ENCODE data around the gene PDE8A. TPM values are rescaled to one million over a fixed set of nuclear protein-coding genes. Genes with fewer than 3 reads are reported as not detected.
"Not testable (repeated sequence)": the region's sequence is repeated elsewhere in the genome, so short reads cannot be mapped to it uniquely, and the experiment has no call there.

Gene PDE8A
- total RNA-seq, 3 donors from 2014 or later = 16.9 to 17.9 (median 17.8) TPM

DNA sequence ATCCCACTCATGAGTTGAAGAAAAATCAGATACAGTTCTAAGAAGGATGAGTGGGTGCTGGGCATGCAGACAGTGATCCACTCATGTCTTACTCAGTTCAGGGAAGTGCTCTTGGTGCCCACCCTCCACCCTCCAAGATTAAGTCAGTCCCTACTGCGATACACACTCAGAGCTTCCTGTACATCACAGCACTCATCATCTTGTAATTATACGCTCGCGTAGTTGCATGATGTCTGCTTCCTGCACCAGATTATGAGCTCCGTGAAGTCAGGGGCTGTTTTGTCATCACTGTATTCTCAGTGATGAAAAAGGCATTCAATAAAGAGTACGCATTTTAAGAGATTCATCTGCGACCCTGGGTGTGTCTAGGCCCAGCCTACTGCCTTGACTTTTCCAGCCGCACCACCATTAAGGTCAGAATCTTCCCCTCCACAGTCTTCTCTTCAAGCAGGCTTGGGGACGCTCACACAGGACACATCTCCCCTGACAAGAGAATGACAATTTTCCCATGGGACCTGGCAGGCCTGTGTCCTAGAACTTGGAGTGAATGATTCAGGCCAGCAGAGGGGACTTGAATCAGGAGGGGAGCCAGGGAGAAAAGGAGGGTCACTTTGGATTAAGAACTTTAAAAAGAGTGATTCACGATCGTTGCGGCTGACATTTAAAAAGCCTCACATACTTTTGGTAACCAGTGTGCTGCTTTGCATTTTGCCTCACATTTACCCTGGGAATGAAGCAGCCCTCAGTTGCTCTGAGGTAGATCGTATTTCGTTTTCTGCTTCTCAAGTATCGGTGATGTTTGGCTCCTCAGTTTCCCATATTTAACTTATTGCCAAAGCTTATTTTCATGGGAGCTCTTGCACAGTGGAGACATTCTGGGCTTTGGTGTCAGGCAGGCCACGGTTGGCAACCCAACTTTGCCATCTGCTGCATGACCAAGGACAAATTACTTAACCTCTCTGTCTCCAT is 7.9 kb upstream of the PDE8A start:
- Mint-ChIP-seq H3K9me3 (no peaks in the 10 kb centered on the region), H3K4me1 (ENCODE audit: low read depth) (no peaks in the 10 kb centered on the region), H3K4me3 (no peak overlapping the region), H3K36me3 (ENCODE audit: insufficient read depth) (no peaks in the 10 kb centered on the region), H3K27me3 (ENCODE audit: low read depth) (peaks cover 3% of the 10 kb centered on the region)
- no peak for DNase-seq
- ATAC-seq = no peak

- Mint-ChIP-seq H3K4me1 (ENCODE audit: low read depth) (peaks cover 7% of the 10 kb centered on the region), H3K36me3 (ENCODE audit: insufficient read depth) (no peaks in the 10 kb centered on the region), H3K9me3 (no peaks in the 10 kb centered on the region), H3K4me3 (no peak overlapping the region), H3K27me3 (ENCODE audit: low read depth) (no peaks in the 10 kb centered on the region)
- DNase-seq (no peak), ATAC-seq (no peak)
These were observed 5.7 kb upstream of the PDE8A start for GRCh38 chr15:84975871-84976351.

DNA sequence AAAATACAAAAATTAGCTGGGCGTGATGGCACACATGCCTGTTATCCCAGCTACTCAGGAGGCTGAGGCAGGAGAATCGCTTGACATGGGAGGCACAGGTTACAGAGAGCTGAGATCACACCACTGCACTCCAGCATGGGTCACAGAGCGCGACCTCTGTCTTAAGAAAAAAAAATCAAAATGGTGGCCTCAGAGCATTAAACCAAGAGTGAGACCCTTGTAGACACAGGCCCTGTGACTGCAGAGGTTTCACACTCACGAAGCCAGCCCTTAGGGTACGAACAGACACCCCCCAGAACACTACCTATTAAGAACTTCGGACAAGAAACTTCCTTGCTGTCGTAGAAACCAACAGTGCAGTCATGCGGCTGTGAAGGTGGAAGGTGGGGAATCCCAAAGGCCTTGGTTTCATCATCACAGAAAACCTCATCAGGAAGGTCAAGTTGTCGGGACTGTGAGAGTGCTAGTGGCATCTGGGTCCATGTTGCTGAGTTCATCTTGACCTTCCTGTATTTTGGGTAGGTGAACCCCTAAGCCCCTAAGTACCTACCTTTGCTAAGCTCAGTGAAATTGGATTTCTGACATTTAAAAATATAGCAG is 4.8 kb upstream of the PDE8A start:
- H3K4me3 Mint-ChIP-seq = no peak overlapping the region
- H3K27me3 Mint-ChIP-seq (ENCODE audit: low read depth) = no peaks in the 10 kb centered on the region
- H3K9me3 Mint-ChIP-seq = no peaks in the 10 kb centered on the region
- H3K36me3 Mint-ChIP-seq (ENCODE audit: insufficient read depth) = no peaks in the 10 kb centered on the region
- peaks cover 7% of the 10 kb centered on the region for H3K4me1 Mint-ChIP-seq (ENCODE audit: low read depth)
- DNase-seq (no peak), ATAC-seq (no peak)

DNA sequence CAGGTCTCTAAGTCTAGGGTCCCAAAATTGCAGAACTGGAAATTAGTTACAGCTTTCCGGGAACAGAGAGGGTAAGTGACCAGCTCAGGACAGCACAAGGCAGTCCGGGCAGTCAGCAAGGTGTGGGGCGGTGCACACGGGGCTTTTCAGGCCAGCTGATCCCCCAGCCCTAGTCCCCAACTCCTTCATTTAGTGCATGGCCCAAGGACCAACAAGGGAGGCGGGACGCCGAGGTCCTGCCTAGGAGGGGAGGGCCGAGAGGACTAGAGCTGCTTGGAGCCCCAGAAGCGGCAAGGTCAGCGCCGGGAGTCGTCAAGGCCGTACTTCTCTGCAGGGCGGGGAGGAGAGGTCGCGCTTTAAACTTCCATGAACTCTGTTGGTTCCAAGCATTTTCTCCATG is 2.0 kb upstream of the PDE8A start:
- Mint-ChIP-seq H3K4me1 (ENCODE audit: low read depth) (peaks cover 29% of the 10 kb centered on the region), H3K4me3 (peak overlapping the region; percentile 91), H3K36me3 (ENCODE audit: insufficient read depth) (no peaks in the 10 kb centered on the region), H3K9me3 (no peaks in the 10 kb centered on the region), H3K27me3 (ENCODE audit: low read depth) (no peaks in the 10 kb centered on the region)
- ATAC-seq (no peak), DNase-seq (no peak)

- Mint-ChIP-seq H3K27me3 (ENCODE audit: low read depth) (no peaks in the 10 kb centered on the region), H3K4me3 (peak overlapping the region; percentile 91), H3K9me3 (no peaks in the 10 kb centered on the region), H3K4me1 (ENCODE audit: low read depth) (peaks cover 36% of the 10 kb centered on the region), H3K36me3 (ENCODE audit: insufficient read depth) (no peaks in the 10 kb centered on the region)
- DNase-seq (peak; percentile 80), ATAC-seq (peak; percentile 72 to 73)
These were observed 1.2 kb upstream of the PDE8A start for GRCh38 chr15:84980196-84981053.

DNA sequence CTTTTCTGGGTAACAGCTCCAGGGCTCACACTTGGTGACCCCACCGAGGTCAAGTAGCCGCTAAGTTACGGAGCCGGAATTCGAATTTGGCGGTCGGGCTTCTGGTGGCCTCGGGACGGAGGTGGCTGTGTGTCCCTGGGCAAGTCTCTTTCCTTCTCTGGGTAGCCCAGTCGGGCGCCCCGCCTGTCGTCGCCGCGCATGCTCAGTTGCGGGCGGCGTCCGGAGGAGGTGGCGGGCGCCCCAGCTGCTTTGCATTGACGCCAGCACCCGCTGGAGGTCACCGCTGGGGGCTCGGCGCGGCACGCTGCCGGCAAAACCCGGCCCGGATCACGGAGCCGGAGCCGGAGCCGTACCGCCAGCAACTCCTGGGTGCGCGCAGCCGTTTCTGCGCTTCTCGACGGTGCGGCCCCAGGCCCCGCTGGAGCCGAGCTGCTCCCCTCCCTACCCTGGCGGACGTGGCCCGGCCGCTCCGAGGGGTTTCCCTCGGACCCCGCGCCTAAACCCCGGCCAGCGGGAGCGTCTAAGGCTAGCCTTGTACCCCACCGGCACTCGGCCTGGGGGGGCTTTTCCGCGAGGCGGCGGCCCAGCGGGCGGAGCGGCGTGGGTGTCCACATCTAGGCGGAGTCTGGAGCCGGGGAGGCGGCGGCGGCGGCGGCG is 474 bp upstream of the PDE8A start:
- Mint-ChIP-seq H3K27me3 (ENCODE audit: low read depth) (no peaks in the 10 kb centered on the region), H3K9me3 (no peaks in the 10 kb centered on the region), H3K4me3 (peak overlapping the region; percentile 91), H3K4me1 (ENCODE audit: low read depth) (peaks cover 43% of the 10 kb centered on the region), H3K36me3 (ENCODE audit: insufficient read depth) (no peaks in the 10 kb centered on the region)
- DNase-seq = peak; percentile 94
- peak; percentile 83 to 84 for ATAC-seq

- no peaks in the 10 kb centered on the region for H3K36me3 Mint-ChIP-seq (ENCODE audit: insufficient read depth)
- H3K27me3 Mint-ChIP-seq (ENCODE audit: low read depth) = no peaks in the 10 kb centered on the region
- no peak for ATAC-seq
- H3K4me3 Mint-ChIP-seq = peak overlapping the region; percentile 96
- no peaks in the 10 kb centered on the region for H3K9me3 Mint-ChIP-seq
- peaks cover 52% of the 10 kb centered on the region for H3K4me1 Mint-ChIP-seq (ENCODE audit: low read depth)
- peak; percentile 36 for DNase-seq
These were observed 755 bp downstream of the PDE8A start for GRCh38 chr15:84982301-84982920.

GRCh38 chr15:84983294-84983693 is 1.6 kb downstream of the PDE8A start:
- peaks cover 59% of the 10 kb centered on the region for H3K4me1 Mint-ChIP-seq (ENCODE audit: low read depth)
- H3K4me3 Mint-ChIP-seq = peak overlapping the region; percentile 96
- no peaks in the 10 kb centered on the region for H3K9me3 Mint-ChIP-seq
- H3K36me3 Mint-ChIP-seq (ENCODE audit: insufficient read depth) = no peaks in the 10 kb centered on the region
- DNase-seq = no peak
- ATAC-seq = no peak
- no peaks in the 10 kb centered on the region for H3K27me3 Mint-ChIP-seq (ENCODE audit: low read depth)

GRCh38 chr15:84983711-84984110 is 2.1 kb downstream of the PDE8A start:
- Mint-ChIP-seq H3K4me3 (peak overlapping the region; percentile 96), H3K4me1 (ENCODE audit: low read depth) (peaks cover 63% of the 10 kb centered on the region), H3K9me3 (no peaks in the 10 kb centered on the region), H3K27me3 (ENCODE audit: low read depth) (no peaks in the 10 kb centered on the region), H3K36me3 (ENCODE audit: insufficient read depth) (no peaks in the 10 kb centered on the region)
- ATAC-seq = no peak
- no peak for DNase-seq

DNA sequence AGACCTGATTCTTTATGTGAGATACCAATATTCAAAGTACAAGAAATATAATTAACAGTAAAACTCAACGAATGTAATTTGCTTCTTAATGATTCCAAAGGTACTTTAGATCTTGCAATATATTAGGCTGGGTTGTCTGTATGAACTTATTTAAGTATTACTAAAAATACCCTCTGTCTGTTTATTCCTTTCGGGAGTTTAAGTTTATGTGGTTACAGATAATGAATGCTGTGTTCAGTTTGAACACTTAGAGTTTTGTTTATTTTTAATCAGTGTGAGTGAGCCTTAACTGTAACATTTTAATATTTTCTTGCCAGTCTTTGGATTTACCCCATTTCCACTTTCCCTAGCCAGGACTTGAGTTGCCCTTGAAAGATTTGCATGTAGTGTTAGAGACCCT is 3.5 kb downstream of the PDE8A start:
- no peaks in the 10 kb centered on the region for H3K27me3 Mint-ChIP-seq (ENCODE audit: low read depth)
- no peaks in the 10 kb centered on the region for H3K9me3 Mint-ChIP-seq
- ATAC-seq = no peak
- no peak for DNase-seq
- H3K4me1 Mint-ChIP-seq (ENCODE audit: low read depth) = peaks cover 67% of the 10 kb centered on the region
- H3K36me3 Mint-ChIP-seq (ENCODE audit: insufficient read depth) = no peaks in the 10 kb centered on the region
- no peak overlapping the region for H3K4me3 Mint-ChIP-seq

DNA sequence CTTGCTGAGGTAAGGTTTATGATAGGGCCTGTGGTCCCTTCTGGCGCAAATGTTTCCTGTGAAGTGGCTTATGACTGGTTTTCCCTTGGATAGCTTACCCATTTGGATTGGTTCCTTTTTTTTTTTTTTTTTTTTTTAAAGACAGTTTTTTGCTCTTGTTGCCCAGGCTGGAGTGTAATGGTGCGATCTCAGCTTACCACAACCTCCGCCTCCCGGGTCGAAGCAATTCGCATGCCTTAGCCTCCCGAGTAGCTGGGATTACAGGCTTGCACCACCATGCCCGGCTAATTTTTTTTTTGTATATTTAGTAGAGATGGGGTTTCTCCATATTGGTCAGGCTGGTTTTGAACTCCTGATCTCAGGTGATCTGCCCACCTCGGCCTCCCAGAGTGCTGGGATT is 5.7 kb downstream of the PDE8A start:
- H3K9me3 Mint-ChIP-seq; H3K27me3 Mint-ChIP-seq (ENCODE audit: low read depth); DNase-seq; ATAC-seq; H3K36me3 Mint-ChIP-seq (ENCODE audit: insufficient read depth): not testable (repeated sequence)
- H3K4me3 Mint-ChIP-seq = peak overlapping the region; percentile 13
- peaks cover 88% of the 10 kb centered on the region for H3K4me1 Mint-ChIP-seq (ENCODE audit: low read depth)

GRCh38 chr15:84987949-84988624 is 6.4 kb downstream of the PDE8A start:
- Mint-ChIP-seq H3K4me1 (ENCODE audit: low read depth) (peaks cover 88% of the 10 kb centered on the region), H3K27me3 (ENCODE audit: low read depth) (no peaks in the 10 kb centered on the region), H3K4me3 (peak overlapping the region; percentile 36), H3K9me3 (no peaks in the 10 kb centered on the region), H3K36me3 (ENCODE audit: insufficient read depth) (peaks cover 3% of the 10 kb centered on the region)
- peak; percentile 4 to 15 for ATAC-seq
- DNase-seq = no peak

All from activated T-cell treated with anti-CD3 and anti-CD28 coated beads, Interleukin-2, amount 50 U/mL, for 4 hours (primary cell).